Astrocyte of the hippocampus (primary cell): Measurements from ENCODE around the gene ATG2B.
"Not testable (repeated sequence)": the region's sequence is repeated elsewhere in the genome, so short reads cannot be mapped to it uniquely, and the experiment has no call there.

Experiments
- DNase-seq: peaks from one replicate; pipeline ENCODE4 v3.0.0; 2011; ENCODE audit warnings: low read depth, low spot score

ATG2B gene

GRCh38 chr14:96380735-96381134, 17.6 kb upstream of the ATG2B start:
- DNase-seq, result no peak

- no peak for DNase-seq
These were observed 13.0 kb upstream of the ATG2B start for GRCh38 chr14:96376093-96376492.

- DNase-seq, result no peak
These were observed 10.4 kb upstream of the ATG2B start for GRCh38 chr14:96373538-96373937.

GRCh38 chr14:96370528-96370927, 7.4 kb upstream of the ATG2B start:
- DNase-seq, result no peak

GRCh38 chr14:96368534-96368933, 5.4 kb upstream of the ATG2B start:
- no peak for DNase-seq

- no peak for DNase-seq
These were observed 1.8 kb upstream of the ATG2B start for GRCh38 chr14:96364962-96365361.

GRCh38 chr14:96363751-96364336, 703 bp upstream of the ATG2B start:
- peak; percentile 58 for DNase-seq

GRCh38 chr14:96362071-96362964, 823 bp downstream of the ATG2B start:
- DNase-seq, result peak; percentile 46

- no peak for DNase-seq
These were observed 3.2 kb downstream of the ATG2B start for GRCh38 chr14:96359959-96360358.

GRCh38 chr14:96357216-96357615, 5.9 kb downstream of the ATG2B start:
- no peak for DNase-seq

- no peak for DNase-seq
These were observed 8.9 kb downstream of the ATG2B start for GRCh38 chr14:96354246-96354645.

GRCh38 chr14:96352708-96353107, 10.4 kb downstream of the ATG2B start:
- DNase-seq, result no peak

- peak; percentile 23 for DNase-seq
These were observed 11.2 kb downstream of the ATG2B start for GRCh38 chr14:96351986-96352385.

- DNase-seq, result no peak
These were observed 13.7 kb downstream of the ATG2B start for GRCh38 chr14:96349286-96350075.

GRCh38 chr14:96347957-96348356, 15.2 kb downstream of the ATG2B start:
- not testable (repeated sequence) for DNase-seq

GRCh38 chr14:96345669-96346068, 17.5 kb downstream of the ATG2B start:
- no peak for DNase-seq

GRCh38 chr14:96341323-96341722, 21.8 kb downstream of the ATG2B start:
- DNase-seq, result no peak

- no peak for DNase-seq
These were observed 24.6 kb downstream of the ATG2B start for GRCh38 chr14:96338551-96338950.

- no peak for DNase-seq
These were observed 38.9 kb downstream of the ATG2B start for GRCh38 chr14:96324219-96324618.

GRCh38 chr14:96320605-96321004, 42.5 kb downstream of the ATG2B start:
- DNase-seq, result no peak

GRCh38 chr14:96318836-96319235, 44.3 kb downstream of the ATG2B start:
- DNase-seq, result no peak

- no peak for DNase-seq
These were observed 47.1 kb downstream of the ATG2B start for GRCh38 chr14:96316087-96316486.
